Fibroblast of lung (primary cell): ENCODE data around the gene FNDC10.
"Not testable (repeated sequence)": the region's sequence is repeated elsewhere in the genome, so short reads cannot be mapped to it uniquely, and the experiment has no call there.

ENCODE experiments used
- CTCF ChIP-seq, 2 donors: IDR thresholded peaks in 1 of 2; conservative IDR thresholded peaks in 1 of 2; 1 replicate in 1 of 2; 2 replicates in 1 of 2; pipeline ENCODE4 v1.5.1; 2011 to 2012; ENCODE audit warnings: low read length in 2 of 2, control low read depth in 1 of 2, inconsistent platforms in 1 of 2, low read depth in 1 of 2, mild to moderate bottlenecking in 1 of 2
- EZH2 ChIP-seq: IDR thresholded peaks from 2 replicates; pipeline ENCODE4 v1.5.1; 2012; ENCODE audit warnings: low read length, control low read depth, mild to moderate bottlenecking; ENCODE audit errors: missing control alignments

GRCh38 chr1:1595341-1595740, 4.6 kb downstream of the FNDC10 start:
- TF ChIP-seq CTCF (conservative IDR thresholded peaks at IDR 0.05 in 1 of 2, IDR thresholded peaks at IDR 0.05 in 1 of 2; ENCODE audit: low read depth in 1 of 2, low read length in 2 of 2); EZH2: not testable (repeated sequence)
